GM12873 (cell line): ENCODE measurements around the gene PLEK.

Experiments
- TF ChIP-seq, protein P1 (sequence below): IDR thresholded peaks from 2 replicates; pipeline ENCODE4 v1.5.1; 2012; ENCODE audit warnings: low read depth, mild to moderate bottlenecking, moderate library complexity, low read length, control low read depth; ENCODE audit not compliant: insufficient read depth; ENCODE audit errors: missing control alignments

PLEK gene

DNA sequence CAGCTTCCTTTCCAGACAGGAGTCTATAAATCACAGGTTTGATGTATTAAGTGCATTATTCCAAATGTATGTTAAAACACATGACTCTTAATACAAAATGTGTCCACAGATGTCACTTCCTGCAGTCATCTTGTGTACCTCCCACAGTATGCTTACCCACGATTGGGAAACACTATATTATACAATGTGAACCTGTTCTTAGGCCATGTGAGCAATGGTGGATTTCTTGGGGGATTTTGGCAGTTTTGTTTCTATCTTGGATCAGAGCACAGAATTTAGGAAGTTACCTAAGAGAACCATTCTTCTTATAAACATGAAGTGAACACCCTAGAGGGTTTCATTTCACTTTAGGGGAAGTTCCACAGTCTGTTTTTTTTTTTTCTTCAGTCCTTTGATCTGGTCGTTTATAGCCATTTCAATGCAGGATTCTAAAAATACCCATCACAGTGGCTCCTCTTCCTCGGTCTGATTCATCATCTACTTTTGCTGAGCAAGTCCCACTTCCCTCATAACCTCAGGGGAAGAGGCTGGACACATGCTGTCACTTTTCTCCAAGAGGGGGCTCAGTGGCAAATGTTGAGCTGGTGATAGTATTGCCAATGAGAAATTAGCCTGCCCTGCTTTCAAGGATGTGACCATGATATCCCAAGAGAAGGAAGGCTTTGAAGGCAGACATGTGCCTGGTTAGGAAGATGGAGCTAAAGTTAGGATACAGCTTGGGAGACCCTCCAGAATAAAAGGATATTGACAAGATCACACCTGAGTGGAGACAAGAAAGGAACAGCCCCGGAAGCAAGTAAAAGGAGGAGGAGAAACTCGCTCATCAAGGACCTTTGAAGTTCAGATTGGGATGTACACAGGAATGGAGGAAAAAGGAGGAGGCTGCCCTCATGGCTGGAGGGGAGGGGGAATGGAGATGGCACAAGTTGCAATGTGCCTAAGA, 22.6 kb downstream of the PLEK start:
- TF ChIP-seq, protein P1, sequence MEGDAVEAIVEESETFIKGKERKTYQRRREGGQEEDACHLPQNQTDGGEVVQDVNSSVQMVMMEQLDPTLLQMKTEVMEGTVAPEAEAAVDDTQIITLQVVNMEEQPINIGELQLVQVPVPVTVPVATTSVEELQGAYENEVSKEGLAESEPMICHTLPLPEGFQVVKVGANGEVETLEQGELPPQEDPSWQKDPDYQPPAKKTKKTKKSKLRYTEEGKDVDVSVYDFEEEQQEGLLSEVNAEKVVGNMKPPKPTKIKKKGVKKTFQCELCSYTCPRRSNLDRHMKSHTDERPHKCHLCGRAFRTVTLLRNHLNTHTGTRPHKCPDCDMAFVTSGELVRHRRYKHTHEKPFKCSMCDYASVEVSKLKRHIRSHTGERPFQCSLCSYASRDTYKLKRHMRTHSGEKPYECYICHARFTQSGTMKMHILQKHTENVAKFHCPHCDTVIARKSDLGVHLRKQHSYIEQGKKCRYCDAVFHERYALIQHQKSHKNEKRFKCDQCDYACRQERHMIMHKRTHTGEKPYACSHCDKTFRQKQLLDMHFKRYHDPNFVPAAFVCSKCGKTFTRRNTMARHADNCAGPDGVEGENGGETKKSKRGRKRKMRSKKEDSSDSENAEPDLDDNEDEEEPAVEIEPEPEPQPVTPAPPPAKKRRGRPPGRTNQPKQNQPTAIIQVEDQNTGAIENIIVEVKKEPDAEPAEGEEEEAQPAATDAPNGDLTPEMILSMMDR: no peak

DNA sequence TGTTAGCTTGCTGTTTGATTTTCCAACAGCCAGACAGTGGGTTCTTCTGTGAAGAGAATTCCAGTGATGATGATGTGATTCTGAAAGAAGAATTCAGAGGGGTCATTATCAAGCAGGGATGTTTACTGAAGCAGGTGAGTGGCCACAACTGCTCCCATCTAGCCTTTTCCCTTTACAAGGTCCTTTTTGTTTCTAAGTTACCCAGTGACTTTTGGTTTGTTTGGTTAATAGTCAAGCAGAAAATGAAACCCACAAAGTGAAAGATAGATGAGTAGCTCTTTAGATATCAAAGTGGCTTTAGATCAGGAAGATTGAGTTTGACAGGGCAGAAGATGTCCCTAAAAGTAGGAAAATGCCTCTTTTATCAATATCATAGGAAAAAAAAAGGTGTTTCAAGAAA, 23.3 kb downstream of the PLEK start:
- TF ChIP-seq, protein P1: no peak

DNA sequence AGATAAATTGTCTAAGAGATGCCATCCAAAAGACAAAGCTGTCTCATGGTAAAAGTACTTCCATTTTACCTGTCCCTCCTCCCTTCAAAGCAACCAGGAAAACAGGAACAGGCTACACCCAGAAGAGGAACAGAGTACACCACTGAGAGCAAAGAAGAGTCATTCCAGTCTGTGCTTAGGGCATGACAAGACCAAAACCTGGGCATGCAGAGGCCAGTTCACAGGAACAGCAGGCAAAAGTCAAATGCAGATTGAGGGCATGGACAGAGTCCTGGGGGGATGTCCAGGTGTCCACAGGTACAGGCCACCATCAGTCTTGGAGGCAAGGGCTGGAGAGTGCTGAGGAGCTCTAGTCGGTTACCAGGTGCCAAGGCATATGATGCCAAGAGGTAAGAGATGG, 23.7 kb downstream of the PLEK start:
- TF ChIP-seq, protein P1: no peak

DNA sequence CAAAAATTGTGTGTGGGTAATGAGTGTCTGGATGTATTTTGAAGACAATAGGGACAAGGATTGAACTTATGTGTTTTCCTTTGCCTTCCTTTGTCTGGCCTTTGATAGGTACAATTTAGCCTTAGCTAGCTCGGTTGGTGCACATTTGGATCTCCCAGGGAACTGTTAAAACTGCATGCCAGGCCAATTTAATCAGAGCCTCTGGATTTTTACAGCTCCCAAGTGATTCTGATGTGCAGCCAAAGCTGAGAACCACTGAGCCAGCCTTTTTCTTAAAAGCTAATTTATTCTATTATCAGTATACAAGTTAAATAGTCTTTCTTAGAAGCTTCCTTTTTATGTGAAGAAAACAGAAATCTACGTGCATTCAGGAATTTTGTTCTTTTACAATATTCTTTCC, 25.0 kb downstream of the PLEK start:
- TF ChIP-seq, protein P1: no peak

DNA sequence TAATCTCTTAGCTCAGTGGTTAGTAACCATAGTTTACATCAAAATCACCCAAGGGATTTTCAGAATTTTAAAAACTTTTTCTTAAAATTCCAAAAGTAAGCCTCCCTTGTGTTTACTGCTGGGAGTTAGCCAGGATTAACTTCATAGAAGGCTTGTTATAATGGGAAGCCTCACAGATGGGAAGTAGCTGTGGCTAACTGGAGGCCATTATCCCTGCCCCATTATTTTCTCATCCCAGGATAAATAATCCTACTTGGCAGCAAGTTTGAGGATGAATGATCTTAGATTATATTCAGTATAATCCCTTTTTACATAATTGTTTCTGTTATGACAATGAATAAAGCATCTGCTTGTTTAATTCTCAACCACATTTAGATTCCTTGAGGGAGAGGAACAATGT, 25.5 kb downstream of the PLEK start:
- TF ChIP-seq, protein P1: no peak

DNA sequence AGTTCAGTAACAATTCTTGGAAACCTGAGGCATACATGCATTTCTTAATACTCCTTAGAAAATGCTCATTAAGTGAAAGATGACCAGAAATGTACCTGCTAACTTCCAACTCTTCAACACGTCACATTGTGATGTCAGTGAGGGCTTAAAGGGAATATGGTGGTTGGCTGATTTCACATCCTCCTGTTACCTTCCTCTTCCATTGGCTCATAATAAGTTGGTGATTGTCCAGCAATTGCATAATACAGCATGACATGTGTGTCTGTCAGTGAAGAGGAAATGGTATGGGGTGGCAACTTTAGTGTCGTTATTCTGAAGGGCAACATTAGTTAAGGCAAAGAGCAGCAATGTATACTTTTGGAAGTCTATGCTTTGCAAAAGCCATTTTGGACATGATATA, 26.0 kb downstream of the PLEK start:
- TF ChIP-seq, protein P1: no peak

DNA sequence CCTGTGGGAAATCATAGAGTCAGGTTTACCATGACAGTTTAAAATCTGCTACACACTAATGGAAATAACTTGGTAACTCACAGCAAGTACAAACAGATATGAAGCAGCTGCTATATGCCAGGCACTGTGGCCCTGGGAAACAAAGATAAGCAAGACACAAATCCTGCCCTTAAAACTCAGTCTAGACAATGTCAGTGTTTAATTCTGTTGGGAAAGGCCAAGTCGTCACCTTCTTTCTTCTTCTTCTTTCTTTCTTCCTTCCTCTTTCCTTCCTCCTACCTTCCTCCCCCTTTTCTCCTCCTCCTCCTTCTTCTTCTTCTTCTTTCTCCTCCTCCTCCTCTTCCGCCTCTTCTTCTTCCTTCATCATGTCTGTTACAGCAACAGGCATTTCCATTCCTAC, 26.8 kb downstream of the PLEK start:
- TF ChIP-seq, protein P1: no peak
